Measurements from ENCODE around the gene ZFR2.

- no peak for TF ChIP-seq POLR2AphosphoS5 (IDR thresholded peaks at IDR 0.05)
- TF ChIP-seq, protein P1, sequence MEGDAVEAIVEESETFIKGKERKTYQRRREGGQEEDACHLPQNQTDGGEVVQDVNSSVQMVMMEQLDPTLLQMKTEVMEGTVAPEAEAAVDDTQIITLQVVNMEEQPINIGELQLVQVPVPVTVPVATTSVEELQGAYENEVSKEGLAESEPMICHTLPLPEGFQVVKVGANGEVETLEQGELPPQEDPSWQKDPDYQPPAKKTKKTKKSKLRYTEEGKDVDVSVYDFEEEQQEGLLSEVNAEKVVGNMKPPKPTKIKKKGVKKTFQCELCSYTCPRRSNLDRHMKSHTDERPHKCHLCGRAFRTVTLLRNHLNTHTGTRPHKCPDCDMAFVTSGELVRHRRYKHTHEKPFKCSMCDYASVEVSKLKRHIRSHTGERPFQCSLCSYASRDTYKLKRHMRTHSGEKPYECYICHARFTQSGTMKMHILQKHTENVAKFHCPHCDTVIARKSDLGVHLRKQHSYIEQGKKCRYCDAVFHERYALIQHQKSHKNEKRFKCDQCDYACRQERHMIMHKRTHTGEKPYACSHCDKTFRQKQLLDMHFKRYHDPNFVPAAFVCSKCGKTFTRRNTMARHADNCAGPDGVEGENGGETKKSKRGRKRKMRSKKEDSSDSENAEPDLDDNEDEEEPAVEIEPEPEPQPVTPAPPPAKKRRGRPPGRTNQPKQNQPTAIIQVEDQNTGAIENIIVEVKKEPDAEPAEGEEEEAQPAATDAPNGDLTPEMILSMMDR (IDR thresholded peaks at IDR 0.05): no peak
These were observed 99.3 kb downstream of the ZFR2 start for GRCh38 chr19:3769494-3769893.
